Stimulated activated CD8-positive, alpha-beta memory T cell treated with anti-CD3 and anti-CD28 coated beads, Interleukin-7, amount 100 ng/mL, for 48 hours (primary cell): ENCODE results near the gene KCNAB2.

Experiments used
- DNase-seq, 2 donors: peaks; one replicate each; pipeline ENCODE4 v3.0.0-alpha.2; 2020; ENCODE audit warnings: low read depth in 1 of 2; ENCODE audit errors: extremely low read depth in 1 of 2

KCNAB2 gene

DNA sequence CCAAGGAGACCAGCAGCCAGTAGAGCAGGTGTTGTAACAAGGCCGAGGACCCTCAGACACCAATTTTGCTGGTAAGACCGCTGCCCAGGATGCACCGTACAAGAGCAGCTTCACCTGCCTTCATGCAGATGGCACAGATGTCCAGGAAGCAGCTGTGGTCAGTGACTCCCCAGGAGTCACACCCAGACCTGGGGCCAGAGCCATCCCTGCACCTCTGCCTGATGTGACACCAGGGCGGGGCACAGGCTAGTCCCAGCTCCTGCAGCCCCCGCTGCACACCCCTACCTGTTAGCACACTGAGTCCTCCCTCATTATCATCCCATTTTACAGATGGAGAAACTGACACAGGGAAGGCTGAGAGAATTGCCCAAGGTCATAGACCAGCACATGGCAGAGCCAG lies 16.3 kb upstream of the KCNAB2 start:
- no peak for DNase-seq

DNA sequence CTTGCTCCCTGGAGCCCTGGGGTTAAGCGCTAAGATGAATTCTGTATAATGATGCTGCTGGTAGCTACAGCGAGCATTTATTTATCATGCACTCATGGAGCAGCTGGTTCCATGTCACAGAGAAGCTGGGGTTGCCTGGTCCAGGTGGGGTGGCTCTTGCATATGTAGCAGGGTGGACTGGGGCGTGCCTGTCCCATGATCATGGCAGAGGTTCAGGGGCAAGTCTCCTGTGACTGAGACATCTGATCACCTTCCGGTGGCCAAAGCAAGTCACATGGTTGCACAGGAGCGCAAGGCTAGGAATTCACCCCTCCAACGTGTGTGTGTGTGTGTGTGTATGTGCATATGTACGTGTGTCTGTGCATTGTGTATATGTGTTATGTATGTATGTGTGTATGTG lies 15.6 kb upstream of the KCNAB2 start:
- DNase-seq = no peak

DNA sequence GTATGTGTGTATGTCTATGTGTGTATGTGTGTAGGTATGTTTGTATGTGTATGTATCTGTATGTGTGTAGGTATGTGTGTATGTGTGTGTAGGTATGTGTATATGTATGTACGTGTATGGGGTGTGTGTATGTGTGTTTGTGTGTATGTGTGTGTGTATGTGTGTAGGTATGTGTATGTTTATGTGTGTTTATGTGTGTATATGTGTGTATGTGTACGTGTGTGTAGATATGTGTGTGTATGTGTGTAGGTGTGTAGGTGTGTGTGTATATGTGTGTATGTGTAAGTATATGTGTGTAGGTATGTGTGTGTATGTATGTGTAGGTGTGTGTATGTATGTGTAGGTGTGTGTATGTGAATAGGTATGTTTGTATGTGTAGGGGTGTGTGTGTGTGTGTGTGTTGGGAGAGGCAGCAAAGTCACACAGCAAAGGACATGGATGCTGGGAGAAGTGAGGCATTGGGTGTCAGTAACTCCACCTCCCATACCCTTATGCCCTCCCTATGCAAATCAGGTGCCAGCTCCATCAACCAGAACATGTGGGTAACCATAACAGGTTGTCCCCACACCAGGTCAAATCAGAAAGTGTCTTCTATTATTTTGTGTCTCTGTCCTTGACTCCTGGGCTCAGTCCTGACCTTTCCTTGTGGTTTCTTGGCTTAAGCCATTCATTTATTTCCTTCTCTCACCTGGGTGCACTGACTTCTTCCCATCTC lies 15.0 kb upstream of the KCNAB2 start:
- no peak for DNase-seq

DNA sequence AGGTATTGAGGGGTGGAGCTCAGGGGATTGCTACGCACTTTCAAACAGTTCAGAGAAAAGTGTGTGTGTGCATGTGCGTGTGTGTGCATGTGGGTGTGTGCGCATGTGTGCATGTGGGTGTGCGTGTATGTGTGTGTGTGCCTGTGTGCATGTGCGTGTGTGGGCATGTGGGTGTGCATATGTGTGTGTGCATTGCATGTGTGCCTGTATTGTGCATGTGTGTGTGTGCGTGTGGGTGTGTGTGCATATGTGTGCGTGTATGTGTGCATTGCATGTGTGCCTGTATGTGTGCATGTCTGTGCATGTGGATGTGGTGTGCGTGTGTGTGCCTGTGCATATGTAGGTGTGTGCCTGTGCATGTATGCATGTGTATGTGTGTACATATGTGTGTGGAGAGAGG lies 12.6 kb upstream of the KCNAB2 start:
- DNase-seq = no peak

DNA sequence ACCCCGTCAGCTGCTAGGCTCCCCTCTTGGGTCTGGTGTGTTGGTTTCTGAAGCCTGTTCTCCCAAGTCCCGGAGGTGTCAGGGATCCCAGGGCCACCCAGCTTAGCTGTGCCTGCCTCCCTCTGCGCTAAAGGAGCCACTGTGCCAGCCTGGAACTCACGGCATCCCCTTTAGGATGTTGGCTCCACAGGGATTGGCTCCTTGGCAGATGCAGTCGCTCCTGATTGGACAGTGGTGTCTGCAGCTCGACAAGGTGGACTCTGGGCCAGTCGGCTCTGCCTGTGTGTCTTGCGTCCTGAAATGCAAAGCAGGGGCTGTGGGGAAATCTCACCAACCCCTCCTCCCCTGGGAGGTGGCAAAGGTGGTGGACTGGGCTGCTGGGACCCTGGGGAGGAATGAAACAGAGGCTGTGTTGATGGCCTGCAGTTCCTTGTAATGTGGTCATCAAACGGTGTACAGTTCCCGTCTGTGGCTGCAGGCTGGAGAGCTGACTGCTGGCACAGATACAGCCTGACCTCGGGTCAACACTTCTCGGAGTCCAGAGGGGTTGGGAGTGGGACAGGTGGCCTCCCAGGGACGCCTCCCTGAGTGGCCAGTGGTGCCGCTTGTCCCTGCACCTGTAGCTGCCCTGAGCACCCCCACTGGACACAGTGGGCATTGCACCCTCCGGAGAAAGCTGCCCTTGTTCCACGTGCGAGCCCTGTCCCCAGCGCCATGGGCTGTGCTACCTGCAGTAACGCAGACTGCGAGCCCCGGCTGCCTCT lies 11.5 kb upstream of the KCNAB2 start:
- DNase-seq = no peak

DNA sequence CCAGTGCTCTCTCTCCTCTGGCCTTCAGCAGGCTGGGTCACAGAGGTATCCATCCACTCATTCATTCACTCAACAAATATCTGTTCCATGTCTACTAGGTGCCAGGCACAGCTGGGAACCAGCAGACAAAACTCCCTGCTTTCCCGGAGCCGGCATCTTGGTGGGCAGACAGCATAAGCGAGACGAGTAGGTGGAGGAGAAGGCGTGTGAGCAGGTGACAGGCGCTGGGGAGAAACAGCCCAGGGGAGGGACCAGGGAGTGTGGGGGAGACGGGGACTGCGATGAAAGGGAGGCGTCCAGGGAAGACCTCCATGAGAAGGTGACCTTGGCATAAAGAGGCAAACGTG lies 11.0 kb upstream of the KCNAB2 start:
- no peak for DNase-seq

DNA sequence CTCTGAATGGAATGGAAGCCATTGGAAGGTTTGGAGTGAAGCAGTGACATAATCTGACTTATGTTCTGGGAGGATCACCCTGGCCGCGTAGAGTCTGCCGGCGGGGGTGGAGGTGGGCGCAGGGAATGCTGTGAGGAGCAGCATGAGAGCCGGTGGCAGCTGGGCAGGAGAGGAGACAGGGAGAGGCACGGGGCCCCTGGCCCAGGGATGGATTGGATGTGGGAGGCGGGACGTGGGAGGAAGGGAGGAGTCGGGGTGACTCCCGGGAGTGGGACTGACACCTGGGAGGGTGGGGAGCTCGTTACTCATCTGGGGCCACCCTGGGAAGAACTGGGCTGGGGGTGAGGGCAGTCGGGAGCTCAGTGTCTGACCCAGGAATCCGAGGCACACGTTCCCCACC lies 10.4 kb upstream of the KCNAB2 start:
- no peak for DNase-seq

DNA sequence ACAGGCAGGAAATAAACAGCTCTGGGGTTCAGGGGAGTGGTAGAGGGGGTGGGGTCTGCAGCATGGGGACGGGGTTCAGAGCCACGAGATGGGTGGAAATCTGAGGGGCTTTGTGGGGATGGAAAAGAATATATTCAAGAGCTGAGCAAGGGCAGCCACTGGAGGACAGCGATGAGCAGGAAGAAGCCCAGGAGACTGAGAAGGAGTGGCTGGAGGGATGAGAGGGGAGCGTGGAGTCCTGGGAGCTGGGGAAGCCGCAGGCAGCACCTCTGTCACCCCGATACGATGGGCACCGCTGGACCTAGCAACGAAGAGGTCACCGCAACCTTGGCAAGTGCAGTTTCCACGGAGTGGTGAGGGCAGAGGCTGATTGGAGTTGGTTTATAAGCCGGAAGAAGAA lies 10.0 kb upstream of the KCNAB2 start:
- DNase-seq = no peak

DNA sequence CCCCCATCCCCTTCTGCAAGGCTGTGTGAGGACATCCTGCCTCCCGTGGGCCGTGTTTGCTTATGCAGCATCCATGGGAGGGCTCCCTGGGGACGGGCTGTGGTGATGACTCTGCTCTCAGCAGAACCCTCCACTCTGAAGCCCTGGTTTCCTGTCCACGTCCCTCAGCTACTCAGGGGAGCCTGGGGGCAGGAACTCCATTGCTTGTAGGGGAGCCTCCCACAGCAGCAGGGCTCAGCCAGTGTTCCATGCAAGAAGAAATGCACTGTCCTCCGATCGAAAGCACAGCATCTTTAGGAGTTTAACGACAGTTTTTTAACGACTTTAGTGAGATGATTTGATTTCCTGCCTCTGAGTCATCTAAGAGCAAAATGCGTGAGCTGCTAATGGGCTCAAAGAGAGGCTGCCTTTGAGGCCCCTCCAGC lies 8.3 kb upstream of the KCNAB2 start:
- DNase-seq = no peak

DNA sequence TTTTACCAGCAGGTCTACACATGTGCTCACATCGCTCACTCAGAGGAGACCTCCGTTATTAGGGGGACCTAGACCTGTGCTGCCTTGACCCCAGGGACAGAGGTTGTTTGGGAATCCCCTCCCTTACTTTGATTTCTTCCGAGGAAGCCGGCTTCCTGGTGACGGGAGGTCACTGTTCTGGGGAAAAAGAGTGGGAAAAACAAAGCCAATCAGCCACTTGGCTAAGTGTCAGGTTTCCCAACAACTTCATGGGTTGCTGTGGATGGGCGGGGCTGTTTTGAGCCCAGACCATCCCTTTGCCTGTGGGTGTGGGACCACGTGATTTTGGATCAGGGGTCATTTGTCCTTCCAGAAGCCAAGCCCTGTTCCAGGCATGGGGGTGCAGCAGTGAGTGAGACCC lies 7.1 kb upstream of the KCNAB2 start:
- no peak for DNase-seq

DNA sequence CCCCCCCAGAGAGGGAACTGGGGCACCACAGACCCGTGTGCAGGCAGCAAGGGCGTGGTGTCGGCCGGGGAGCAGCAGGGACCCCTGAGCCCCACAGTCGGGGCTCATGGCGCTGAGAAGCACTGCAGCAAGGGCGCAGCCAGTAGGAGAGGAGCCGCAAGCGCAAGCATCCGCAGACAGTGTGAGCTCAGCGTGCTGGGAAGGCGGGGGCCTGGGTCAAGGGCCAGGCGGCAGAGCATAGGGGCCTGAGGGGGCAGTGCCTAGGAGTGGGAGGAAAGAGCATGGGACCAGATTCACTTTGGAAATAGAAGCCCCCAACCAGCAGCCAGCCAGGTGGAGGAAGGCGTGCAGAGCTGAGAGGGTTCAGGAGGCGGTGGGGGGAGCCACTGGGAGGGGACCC lies 6.7 kb upstream of the KCNAB2 start:
- no peak for DNase-seq

DNA sequence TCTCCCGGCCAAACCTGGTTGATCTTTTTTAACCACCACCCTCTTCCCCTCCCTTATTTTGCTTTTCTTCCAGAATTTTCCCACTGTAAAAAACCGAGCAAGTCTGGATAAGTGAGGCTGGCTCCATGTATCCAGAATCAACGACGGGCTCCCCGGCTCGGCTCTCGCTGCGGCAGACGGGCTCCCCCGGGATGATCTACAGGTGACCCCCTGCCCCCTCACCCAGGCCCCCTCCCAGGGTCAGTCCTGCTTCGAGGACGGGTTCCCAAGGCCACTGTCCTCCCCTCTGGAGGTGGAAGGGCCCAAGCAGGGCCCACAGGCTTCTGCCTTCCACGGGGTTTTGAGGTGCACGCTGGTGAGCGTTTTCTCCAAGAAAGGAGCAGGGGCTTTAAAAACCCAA lies 5.2 kb upstream of the KCNAB2 start:
- DNase-seq = no peak

DNA sequence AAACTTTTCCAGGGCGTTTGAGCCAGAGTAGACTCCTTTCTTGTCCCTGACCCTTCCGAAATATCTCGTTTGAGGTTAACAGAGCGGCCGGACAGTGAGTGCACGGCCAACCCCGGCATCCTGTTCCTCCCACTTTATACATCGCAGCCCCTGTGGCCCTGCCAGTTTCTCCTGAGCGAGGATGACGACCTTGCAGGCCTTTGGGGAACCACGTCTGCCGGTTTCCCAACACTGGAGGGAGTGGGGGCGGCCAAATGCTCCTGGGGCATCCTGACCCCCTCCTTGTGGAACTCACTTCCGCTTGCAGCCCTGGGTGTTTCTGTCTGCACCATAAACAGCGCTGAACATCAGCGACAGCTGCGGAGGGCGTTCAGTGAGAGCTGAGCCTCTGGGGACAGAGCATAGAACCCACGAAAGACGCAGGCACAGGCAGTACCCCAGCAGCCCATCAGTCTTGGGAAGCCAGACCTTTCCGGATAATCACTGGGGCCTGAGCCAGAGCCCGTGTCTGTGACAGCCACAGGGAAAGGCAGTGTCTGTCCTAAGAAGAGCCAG lies 4.8 kb upstream of the KCNAB2 start:
- DNase-seq = no peak

DNA sequence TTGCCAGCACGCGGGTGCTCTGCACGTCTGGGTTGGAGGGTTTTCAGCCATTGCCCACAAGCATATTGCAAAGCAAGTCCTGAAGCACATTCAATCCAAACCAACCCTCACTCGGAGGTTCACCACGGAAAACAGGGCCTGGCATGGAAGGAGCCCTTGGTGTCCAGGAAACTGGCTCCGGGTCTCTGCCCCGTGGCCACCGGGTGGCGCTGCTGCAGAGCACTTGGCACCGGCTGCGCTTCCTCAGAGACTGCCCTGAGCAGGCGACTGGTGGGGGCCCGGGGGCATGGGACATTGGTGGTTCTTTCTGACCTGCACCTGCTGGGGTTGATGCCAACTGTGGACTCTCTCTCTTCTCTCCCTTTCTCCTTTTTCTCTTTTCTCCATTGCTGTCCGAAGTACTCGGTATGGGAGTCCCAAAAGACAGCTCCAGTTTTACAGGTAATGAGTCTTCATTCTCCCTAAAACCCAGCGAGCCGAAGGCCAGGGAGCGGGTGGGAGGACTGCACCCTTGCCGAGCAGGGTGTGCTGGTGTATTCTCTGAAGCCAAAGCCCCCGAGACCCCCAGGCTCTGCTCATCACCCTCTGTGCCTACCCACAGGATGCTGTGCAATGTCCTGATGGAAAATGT lies 4.1 kb upstream of the KCNAB2 start:
- DNase-seq = no peak

DNA sequence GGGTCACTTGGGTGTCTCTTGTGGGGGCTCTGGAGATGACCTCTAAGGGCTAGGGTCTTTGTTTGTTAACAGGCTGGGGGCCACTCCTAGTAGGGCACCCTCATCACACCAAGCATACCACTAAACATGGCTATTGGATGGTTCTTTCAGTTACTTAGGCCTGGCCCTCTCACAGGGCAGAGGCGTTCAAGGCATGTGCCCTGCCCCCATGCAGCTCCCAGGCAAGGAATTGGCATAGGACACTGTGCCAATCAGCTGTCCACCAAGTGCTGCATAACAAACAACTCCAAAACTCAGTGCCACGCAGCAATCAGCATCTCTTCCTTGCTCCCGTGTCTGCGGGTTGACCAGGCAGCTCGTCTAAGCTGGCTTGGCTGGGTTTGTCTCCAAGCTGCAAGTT lies 2.1 kb upstream of the KCNAB2 start:
- DNase-seq = no peak

DNA sequence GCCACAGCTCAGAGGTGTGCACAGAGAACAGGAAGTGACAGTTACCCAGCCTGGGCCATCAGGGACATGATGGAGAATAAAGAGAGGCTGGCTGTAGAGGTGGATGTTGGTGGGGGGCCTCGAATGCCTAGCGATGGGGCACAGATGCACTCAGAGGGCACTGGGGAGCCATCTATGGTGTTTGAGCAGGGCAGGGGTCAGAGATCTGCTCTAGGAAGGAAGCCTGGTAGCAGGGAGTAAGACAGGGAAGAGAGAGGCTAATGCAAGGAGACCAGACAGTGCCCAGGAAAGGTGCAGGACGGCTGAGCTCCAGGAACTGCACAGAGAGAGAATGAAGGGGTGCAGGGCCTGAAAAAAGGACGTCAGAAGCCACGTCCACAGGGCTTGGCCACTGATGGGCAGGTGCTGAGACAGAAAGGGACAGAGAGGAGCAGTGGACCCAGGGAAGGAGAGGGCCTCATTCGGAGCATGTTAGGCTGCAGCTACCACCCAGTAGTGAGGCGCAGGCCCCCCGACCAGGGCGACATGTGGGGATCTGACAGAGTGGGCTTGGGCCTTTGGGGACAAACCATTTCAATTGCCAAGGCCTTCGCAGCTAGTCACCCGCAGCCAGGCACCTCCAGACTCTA lies 1.1 kb upstream of the KCNAB2 start:
- DNase-seq = no peak

DNA sequence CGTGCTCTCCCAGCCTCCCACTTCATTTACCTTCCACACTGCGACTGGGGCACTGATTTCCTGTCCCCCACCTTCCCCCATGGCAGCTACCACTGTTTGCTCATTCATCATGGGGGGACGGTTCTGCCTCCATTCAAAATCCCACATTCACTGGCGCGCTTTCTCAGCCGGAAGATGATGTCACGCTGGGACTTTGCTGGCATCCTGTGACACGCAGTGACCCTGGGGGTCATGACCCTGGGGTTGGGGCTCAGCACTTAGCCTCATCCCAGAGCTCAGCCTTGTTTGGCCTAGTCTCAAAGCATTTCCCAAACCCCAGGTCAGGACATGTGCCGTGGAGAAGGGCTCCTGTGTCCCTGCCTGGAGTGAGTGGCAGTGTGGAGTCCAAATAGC lies 582 bp upstream of the KCNAB2 start:
- DNase-seq = no peak

DNA sequence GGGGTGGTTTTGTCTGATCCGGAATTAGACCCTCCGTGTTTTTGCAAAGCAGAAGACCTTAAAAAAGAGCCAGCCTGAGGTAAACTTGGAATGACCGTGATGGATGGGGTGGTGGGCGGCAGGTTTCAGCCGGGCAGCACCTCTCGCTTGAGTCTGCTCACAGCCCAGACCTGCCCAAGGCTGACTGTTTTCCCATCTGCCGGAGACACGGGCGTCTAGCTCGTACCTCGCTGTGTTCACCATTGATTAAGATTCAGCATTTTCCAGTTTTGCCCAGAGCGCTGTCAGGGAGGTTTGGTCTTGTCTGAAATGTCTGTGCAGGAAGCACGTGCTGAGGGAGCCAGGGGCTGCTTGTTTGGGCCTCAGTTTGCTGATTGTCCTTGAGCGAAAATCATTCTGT lies 591 bp downstream of the KCNAB2 start:
- DNase-seq = no peak

DNA sequence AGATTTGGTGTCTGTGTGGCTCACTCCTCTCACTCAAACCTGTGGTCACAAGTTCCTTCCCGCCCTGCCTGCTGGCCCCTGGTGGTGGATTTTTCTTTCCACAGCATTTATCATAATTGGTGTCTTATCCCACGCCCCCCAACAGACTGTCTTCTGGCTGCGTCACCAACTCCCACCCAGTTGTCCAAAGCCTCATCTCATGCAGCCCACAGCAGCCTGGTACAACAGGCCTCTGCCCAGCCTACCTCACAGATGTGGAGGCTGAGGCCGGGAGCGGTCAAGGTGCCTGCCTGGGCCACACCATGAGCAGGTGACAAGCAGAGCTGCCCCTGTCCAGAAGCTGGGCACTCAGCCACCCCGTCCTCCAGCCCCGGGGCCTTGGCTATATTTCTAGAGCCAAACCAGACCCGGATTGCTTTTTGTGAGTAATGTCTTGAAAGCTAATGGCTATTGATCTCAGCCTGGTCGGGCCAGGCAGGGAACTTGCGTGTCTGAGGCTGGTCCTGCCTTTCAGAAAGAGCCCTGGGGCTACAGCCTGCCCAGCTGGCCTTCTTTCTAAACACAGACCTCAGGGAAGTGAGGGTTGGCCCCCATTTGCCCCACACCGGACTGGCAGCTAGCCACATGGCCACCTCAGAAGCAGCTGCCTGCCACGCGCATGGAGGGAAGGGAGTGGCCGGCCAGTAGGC lies 2.6 kb downstream of the KCNAB2 start:
- no peak for DNase-seq

DNA sequence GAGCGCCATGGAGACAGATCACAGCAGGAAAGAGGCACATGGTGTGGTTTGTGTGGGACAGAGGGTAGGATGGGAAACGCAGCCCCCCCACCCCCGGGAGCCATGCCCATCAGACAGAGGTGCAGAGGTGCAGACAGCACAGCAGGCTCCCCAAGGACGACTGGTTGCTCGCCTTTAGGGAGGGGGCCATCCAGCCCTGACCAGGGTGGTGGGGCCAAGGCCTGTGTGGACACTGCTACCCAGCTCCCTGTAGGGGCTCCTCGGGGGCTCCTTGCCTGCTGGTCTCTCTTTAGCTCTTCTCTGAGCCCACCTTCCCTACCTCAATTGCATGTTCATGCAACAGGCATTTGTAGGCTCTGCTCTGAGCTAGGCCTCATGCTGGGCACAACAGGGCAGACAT lies 3.7 kb downstream of the KCNAB2 start:
- no peak for DNase-seq

DNA sequence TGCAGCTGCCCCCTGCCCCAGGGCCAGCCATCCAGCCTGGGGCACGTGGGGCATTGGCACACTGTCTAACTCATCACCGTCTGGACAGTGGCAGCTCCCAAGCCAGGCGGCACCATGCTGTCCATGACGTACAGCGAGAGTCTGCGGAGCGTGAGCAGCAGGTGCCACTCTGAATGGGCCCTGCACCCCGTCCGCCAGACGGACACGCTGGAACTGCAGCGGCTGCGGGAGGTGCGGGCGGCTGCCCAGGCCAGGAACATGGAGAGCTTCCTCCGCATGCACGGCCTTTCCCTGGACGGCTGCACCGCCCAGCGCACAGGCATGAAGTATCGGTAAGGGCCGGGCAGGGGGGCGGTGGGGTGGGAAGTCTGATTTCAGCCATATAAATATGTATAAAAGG lies 5.7 kb downstream of the KCNAB2 start:
- no peak for DNase-seq
